Measurements from ENCODE around the gene C22orf42.

Gene C22orf42

GRCh38 chr22:32204040-32204855, 45.1 kb upstream of the C22orf42 start:
- DNase-seq (ENCODE audit: low read depth), result no peak
- TF ChIP-seq, protein P1, sequence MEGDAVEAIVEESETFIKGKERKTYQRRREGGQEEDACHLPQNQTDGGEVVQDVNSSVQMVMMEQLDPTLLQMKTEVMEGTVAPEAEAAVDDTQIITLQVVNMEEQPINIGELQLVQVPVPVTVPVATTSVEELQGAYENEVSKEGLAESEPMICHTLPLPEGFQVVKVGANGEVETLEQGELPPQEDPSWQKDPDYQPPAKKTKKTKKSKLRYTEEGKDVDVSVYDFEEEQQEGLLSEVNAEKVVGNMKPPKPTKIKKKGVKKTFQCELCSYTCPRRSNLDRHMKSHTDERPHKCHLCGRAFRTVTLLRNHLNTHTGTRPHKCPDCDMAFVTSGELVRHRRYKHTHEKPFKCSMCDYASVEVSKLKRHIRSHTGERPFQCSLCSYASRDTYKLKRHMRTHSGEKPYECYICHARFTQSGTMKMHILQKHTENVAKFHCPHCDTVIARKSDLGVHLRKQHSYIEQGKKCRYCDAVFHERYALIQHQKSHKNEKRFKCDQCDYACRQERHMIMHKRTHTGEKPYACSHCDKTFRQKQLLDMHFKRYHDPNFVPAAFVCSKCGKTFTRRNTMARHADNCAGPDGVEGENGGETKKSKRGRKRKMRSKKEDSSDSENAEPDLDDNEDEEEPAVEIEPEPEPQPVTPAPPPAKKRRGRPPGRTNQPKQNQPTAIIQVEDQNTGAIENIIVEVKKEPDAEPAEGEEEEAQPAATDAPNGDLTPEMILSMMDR (conservative IDR thresholded peaks at IDR 0.05; ENCODE audit: low read length), result no peak
- no peak overlapping the region for H3K4me3 ChIP-seq (ENCODE audit: low read length)

DNA sequence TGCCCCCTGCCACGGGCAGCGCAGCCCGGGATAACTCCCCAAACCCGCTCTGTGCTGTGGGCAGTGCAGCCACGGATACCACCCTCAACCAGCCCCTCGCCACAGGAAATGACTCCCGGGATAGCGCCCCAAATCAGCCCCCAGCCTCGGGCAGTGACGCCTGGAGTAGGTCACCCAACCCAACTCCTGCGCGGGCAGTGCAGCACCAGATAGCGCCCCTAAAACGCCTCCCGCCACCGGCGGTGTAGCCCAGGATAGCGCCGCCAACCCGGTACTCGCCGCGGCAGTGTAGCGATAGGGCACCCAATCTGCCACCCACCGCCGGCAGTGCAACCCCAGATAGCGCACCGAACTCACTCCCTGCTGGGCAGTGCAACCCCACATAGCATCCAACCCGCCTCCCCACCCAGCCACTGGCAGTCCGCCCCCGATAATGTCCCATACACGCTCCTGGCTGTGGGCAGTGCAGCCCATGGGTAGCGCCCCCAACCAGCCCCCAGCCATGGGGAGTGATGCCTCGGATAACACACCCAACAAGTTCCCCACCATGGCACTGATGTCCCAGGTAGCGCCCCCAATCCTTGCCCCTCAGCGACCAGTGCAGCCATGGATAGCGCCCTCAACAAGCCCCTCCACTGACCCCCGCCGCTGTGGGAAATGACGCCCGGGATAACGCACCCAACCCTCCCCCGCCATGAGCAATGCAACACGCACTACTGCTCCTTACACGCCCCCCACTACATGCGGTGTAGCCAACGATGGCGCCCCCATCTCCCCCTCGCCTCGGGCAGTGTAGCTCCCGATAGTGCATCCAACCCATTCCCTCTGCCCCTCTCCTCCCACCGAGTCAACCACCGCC, 44.3 kb upstream of the C22orf42 start:
- H3K4me3 ChIP-seq (ENCODE audit: low read length), result no peak overlapping the region
- TF ChIP-seq, protein P1 (conservative IDR thresholded peaks at IDR 0.05; ENCODE audit: low read length), result no peak
- no peak for DNase-seq (ENCODE audit: low read depth)

GRCh38 chr22:32202539-32203180, 43.6 kb upstream of the C22orf42 start:
- TF ChIP-seq, protein P1 (conservative IDR thresholded peaks at IDR 0.05; ENCODE audit: low read length), result peak; percentile 53
- H3K4me3 ChIP-seq (ENCODE audit: low read length), result no peak overlapping the region
- DNase-seq (ENCODE audit: low read depth), result peak; percentile 23

GRCh38 chr22:32202161-32202538, 43.0 kb upstream of the C22orf42 start:
- no peak overlapping the region for H3K4me3 ChIP-seq (ENCODE audit: low read length)
- no peak for DNase-seq (ENCODE audit: low read depth)
- TF ChIP-seq, protein P1 (conservative IDR thresholded peaks at IDR 0.05; ENCODE audit: low read length), result no peak

DNA sequence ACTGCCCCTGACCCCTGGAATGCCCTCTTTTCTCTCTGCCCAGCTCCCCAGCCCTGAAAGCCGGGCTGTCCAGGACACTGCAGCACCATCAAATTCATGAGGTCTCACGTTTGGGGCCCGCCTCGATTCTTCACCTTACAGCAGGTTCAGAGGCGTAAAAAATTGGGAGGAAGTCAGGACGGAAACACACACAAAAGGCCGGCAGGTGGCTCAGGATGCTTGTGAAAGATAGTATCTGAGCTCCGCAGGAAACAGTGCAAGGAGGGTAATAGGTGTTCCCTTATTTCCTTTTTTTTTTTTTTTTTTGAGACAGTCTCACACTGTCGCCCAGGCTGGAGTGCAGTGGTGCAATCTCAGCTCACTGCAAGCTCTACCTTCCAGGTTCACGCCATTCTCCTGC, 41.6 kb upstream of the C22orf42 start:
- no peak for DNase-seq (ENCODE audit: low read depth)
- TF ChIP-seq, protein P1 (conservative IDR thresholded peaks at IDR 0.05; ENCODE audit: low read length), result no peak
- no peak overlapping the region for H3K4me3 ChIP-seq (ENCODE audit: low read length)

GRCh38 chr22:32199961-32200360, 40.9 kb upstream of the C22orf42 start:
- no peak for DNase-seq (ENCODE audit: low read depth)
- H3K4me3 ChIP-seq (ENCODE audit: low read length), result no peak overlapping the region
- TF ChIP-seq, protein P1 (conservative IDR thresholded peaks at IDR 0.05; ENCODE audit: low read length), result no peak

Data from AG10803 (cell line).